Activated T-cell treated with anti-CD3 and anti-CD28 coated beads, Interleukin-2, amount 50 U/mL, for 24 hours (primary cell): ENCODE measurements around the gene KXD1.

Source experiments
- DNase-seq: peaks from one replicate; pipeline ENCODE4 v3.0.0-alpha.2; 2020
- H3K27ac Mint-ChIP-seq: 2 replicates; pipeline ENCODE4 v1.8.0; 2020; ENCODE audit warnings: mild to moderate bottlenecking, mixed read lengths
- H3K27me3 Mint-ChIP-seq: 2 replicates; pipeline ENCODE4 v1.8.0; 2020; ENCODE audit warnings: mixed read lengths
- H3K36me3 Mint-ChIP-seq: 2 replicates; pipeline ENCODE4 v1.8.0; 2020; ENCODE audit warnings: low read depth, mixed read lengths
- H3K4me1 Mint-ChIP-seq: 2 replicates; pipeline ENCODE4 v1.8.0; 2020; ENCODE audit warnings: low read depth, mixed read lengths
- H3K4me3 Mint-ChIP-seq: 2 replicates; pipeline ENCODE4 v1.8.0; 2020; ENCODE audit warnings: mild to moderate bottlenecking, moderate library complexity, mixed read lengths
- H3K9me3 Mint-ChIP-seq: 2 replicates; pipeline ENCODE4 v1.8.0; 2020; ENCODE audit warnings: mixed read lengths

Gene KXD1

DNA sequence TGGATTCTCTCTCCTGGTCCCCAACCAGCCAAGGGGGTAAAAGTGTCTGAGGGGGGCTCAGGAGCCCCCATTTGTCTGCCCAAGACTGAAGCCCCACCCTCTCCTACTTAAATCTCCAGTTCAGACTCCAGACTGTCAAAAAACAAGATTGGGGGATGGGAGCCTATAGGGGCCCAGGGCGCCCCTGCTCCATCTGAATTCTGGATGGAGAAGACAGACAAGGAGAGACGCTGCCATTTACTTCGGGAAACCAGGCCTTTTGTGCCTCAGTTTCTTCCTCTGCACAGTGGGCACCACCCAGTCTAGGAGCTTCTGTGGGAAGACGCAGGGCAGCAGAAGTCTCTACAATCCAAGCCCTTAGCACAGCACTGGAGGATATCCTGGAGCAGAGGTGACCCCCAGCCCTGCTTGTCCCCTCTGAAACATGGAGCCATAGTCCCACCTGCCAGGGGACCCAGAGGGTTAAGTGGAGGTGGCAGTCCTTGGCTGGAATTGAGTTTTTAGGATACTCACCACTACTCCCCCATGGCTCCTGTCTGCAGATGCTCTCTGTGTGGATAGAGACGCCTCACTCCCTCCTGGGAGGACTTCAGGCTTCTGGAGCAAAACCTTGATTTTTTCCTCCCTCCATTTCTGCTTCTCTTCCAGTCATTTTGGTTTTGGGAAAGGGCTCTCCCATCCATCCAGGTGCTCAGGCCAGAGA is 50.6 kb downstream of the KXD1 start:
- Mint-ChIP-seq H3K36me3 (no peaks in the 10 kb centered on the region), H3K4me3 (no peak overlapping the region), H3K4me1 (peaks cover 23% of the 10 kb centered on the region), H3K9me3 (no peaks in the 10 kb centered on the region), H3K27me3 (peaks cover 76% of the 10 kb centered on the region), H3K27ac (no peak overlapping the region)
- DNase-seq: no peak

DNA sequence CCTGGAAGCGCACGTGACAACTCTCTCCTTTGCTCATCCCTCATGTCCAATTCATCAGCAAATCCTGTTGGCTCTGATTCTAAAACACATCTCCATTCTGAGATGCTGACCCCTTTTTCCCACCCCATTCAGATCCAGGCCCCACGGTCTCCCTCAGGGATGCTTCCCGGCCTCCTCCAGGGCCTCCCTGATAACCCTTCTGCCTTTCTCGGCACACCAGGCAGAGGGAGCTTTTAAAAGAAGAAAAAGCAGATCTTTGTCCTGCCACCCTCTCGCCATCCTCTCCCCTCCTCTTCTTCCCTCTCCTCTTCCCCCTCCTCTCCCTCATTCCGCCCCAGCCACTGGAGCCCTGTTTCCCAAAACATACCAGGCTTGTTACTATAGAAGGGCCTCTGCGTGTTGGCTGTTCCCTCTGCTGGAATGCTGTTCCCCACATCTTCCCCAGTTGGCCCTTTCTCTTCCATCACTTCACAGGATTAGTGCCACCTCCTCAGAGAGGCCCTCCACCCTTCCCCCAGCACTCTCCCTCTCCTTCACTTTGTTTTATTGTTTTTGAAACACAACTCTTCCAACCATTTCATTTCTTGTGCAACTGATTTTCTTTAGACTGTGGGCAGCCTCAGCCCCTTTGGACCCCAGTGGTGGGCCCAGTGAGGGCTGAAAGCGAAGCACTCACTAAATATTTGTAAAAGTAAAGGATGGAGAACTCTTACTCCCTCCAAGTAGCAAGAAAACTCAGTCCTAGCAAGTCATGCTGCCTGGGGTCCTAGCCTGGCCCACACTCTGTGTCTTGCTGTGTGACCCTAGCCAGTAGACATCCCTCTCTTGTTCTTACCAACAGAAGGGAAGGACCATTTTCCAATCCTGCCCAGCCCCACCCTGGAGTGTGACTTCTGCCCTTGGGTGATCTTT is 51.4 kb downstream of the KXD1 start:
- H3K4me3 Mint-ChIP-seq: no peak overlapping the region
- peaks cover 80% of the 10 kb centered on the region for H3K27me3 Mint-ChIP-seq
- peaks cover 24% of the 10 kb centered on the region for H3K4me1 Mint-ChIP-seq
- no peak for DNase-seq
- no peaks in the 10 kb centered on the region for H3K36me3 Mint-ChIP-seq
- H3K9me3 Mint-ChIP-seq: no peaks in the 10 kb centered on the region
- no peak overlapping the region for H3K27ac Mint-ChIP-seq

DNA sequence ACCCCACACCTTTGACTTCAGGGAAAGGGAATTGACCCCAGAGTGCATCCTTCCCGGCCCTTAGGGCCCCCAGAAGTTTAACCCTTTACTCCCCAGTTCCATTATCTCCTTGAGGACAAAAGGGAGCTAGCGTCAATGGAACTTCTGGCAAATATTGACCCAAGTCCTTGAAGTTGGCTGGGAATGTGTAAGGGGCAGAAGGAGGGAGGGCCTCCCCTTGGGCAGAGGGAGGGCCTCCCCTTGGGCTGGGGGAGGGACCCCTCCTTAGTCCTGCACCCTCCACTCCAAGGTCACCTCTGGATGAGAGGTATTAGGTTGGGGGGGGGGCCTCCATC is 52.0 kb downstream of the KXD1 start:
- no peak overlapping the region for H3K4me3 Mint-ChIP-seq
- H3K4me1 Mint-ChIP-seq: peaks cover 24% of the 10 kb centered on the region
- H3K36me3 Mint-ChIP-seq: no peaks in the 10 kb centered on the region
- no peak for DNase-seq
- H3K9me3 Mint-ChIP-seq: no peaks in the 10 kb centered on the region
- peaks cover 80% of the 10 kb centered on the region for H3K27me3 Mint-ChIP-seq
- no peak overlapping the region for H3K27ac Mint-ChIP-seq

DNA sequence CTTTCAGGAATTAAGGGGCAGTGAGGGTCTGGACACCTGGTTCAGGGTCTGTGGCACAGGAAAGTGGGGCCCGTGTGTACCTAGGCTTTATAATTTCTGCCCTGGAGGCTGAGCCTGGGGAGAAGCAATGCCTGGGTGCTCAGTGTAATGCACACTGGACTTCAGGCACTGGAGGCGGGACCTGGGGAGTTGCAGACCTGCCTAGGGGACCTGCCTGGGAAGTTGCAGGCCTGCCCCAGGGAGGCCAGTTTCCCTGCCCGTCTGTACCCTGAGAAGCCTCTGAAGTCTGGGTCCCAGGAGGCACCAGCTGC is 52.5 kb downstream of the KXD1 start:
- Mint-ChIP-seq H3K27me3 (peaks cover 79% of the 10 kb centered on the region), H3K4me3 (no peak overlapping the region), H3K27ac (no peak overlapping the region), H3K36me3 (no peaks in the 10 kb centered on the region), H3K9me3 (no peaks in the 10 kb centered on the region), H3K4me1 (peaks cover 24% of the 10 kb centered on the region)
- DNase-seq: no peak

DNA sequence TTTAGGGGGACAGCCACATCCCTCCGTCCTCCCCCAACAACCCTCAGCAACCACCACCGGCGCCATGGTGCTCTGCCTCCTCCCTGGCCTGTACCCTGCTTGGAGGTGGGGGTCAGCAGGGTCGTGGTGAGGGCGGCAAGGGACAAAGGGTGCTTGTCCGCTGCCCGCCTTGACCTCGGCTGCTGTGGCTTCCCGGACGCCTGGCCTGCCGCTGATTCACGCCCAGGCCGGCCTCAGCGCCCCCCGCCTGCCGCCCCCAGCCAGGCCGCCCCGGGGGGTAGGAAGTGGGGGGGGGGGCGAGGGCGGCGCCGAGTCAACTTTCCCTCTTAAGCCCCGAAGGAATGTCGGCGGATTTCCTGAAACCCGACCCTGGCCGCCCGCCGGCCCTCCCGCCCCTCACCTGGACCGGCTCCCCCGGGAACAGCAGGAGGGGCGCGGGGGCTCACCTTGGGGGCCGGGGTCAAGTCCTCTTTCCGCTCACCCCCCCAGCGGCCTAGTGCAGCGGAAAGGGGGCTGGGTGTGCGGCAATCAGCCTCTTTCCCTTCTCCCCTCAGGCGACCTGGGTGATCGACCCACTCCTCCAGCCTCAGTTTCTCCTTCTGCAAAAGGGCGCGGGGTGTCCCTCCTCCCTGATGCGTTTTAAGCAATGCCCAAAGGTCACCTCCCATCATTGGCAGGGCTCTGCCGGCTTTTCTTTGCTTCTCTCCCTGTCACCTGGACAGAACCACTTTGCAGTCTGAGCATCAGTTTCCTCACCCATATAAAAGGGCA is 53.1 kb downstream of the KXD1 start:
- no peak overlapping the region for H3K4me3 Mint-ChIP-seq

DNA sequence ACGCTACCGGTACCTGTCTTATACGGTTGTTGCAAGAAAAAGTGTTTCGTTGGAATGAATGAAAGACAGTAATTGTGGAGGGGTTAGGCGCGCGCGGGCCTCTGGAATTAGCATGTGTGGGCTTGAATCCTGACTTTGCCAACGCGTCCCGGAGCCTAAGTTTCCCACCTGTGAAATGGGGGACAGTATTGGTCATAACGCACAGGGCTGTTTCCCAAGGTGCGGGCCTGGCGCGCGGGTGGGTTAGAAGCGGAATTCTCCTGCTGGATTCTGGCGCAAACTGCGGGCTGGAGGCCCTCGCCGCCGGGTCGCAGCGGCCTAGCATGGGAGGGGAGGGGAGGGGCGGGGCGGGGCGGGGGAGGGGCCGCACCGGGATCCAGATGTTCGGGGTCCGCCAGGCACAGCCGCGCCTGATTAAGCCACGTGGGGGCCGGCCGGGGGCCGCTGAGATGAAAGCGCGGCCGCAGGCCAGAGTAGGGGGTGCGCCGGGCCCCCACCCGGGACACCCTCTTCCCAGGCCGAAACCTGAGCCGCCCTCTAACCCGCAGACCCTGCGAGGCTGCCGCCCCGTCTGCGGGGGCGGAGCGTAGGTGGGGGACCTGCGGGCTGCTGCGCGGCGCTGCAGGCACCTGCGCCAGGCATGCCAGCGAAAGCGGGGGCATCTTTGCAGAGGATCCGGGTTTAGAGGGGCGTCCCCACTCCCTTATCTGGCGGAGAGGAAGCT is 53.8 kb downstream of the KXD1 start:
- Mint-ChIP-seq H3K36me3 (no peaks in the 10 kb centered on the region), H3K27me3 (peaks cover 86% of the 10 kb centered on the region), H3K9me3 (no peaks in the 10 kb centered on the region), H3K4me1 (peaks cover 22% of the 10 kb centered on the region), H3K27ac (no peak overlapping the region), H3K4me3 (peak overlapping the region; percentile 62)
- DNase-seq: no peak

More for the DNA sequence above, 53.1 kb downstream of the KXD1 start:
- H3K27ac Mint-ChIP-seq: no peak overlapping the region
- DNase-seq: no peak
- peaks cover 79% of the 10 kb centered on the region for H3K27me3 Mint-ChIP-seq
- peaks cover 22% of the 10 kb centered on the region for H3K4me1 Mint-ChIP-seq
- H3K9me3 Mint-ChIP-seq: no peaks in the 10 kb centered on the region
- no peaks in the 10 kb centered on the region for H3K36me3 Mint-ChIP-seq

DNA sequence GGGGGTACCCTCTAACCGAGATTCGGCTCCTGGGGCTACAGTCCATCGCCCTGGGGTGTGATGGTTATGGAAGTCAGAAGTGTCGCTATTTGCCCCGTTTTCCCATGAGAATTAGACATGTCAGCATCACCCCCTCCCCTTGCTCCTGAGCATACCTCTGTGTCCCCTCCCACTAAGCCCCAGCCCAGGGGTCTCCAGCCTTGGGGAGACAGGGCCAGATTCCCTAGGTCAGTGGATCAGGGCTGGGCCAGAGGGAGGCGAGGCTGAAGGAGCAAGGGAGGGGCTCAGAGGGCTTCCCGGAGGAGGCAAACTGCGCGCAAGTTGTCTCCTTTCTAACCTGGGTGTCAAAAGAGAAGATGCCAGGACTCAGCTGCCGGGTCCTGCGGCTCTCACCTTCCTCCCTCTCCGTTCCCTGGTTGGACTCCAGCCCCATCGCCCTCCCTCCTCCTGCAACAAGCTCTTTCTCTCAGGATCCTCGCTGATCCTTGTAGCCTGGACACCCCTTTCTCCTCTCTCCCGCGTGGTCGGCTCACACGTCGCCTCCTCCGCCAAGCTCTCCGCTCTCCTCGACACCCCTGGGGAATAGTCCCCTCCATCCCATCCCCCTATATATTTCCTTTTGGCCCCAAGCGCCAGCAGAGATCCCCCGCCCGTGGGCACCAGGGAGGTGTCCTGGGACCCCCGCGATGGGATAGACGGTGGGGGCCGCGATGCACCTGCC is 54.5 kb downstream of the KXD1 start:
- H3K27ac Mint-ChIP-seq: no peak overlapping the region
- H3K9me3 Mint-ChIP-seq: no peaks in the 10 kb centered on the region
- peaks cover 87% of the 10 kb centered on the region for H3K27me3 Mint-ChIP-seq
- H3K4me3 Mint-ChIP-seq: peak overlapping the region; percentile 62
- H3K36me3 Mint-ChIP-seq: no peaks in the 10 kb centered on the region
- peaks cover 22% of the 10 kb centered on the region for H3K4me1 Mint-ChIP-seq
- no peak for DNase-seq

DNA sequence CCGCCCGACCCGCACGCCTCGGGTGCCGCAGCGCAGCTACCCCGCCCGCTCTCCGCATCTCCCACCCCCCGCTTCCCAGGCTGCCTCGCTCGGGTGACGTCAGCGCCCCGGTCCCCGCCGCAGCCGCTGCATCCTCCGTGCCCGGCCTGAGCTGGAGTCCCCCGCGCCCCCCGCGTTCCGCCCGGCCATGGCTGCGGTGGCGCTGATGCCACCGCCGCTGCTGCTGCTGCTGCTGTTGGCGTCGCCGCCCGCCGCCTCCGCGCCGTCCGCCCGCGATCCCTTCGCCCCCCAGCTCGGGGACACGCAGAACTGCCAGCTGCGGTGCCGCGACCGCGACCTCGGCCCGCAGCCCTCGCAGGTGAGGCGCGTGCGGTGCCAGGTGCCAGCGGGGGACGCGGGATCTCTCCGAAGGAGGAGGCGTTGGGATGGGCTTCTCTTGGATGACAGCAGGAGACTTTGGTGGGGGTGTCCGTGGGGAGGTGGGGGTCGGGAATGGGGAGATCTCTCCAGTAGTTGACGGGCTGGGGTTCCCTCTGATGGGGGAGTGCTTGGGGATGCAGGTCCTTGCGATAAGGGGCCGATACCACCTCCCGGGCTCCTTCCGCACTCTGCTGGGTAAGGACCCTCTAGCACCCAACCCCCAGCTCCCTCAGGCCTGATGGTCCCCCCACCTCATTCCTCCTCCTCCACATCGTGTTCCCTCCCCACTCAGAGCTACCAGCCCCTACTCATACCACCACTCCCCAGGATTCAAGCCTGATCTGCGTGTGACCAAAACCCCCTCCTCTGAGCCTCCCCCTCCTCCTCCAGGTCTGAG is 55.3 kb downstream of the KXD1 start, which contains the start of gene TMEM59L:
TSS of gene TMEM59L (plus strand) at position 99 of the 817 bp plus-strand sequence. CDS start at position 188, 89 bp downstream.
- Mint-ChIP-seq H3K4me3 (peak within 1 kb of the TSS; percentile 62), H3K4me1 (peaks cover 17% of the 10 kb centered on the region), H3K36me3 (no peaks in the 10 kb centered on the region), H3K27me3 (peaks cover 87% of the 10 kb centered on the region), H3K9me3 (no peaks in the 10 kb centered on the region), H3K27ac (no peak within 1 kb of the TSS)
- peak; percentile 64 for DNase-seq

DNA sequence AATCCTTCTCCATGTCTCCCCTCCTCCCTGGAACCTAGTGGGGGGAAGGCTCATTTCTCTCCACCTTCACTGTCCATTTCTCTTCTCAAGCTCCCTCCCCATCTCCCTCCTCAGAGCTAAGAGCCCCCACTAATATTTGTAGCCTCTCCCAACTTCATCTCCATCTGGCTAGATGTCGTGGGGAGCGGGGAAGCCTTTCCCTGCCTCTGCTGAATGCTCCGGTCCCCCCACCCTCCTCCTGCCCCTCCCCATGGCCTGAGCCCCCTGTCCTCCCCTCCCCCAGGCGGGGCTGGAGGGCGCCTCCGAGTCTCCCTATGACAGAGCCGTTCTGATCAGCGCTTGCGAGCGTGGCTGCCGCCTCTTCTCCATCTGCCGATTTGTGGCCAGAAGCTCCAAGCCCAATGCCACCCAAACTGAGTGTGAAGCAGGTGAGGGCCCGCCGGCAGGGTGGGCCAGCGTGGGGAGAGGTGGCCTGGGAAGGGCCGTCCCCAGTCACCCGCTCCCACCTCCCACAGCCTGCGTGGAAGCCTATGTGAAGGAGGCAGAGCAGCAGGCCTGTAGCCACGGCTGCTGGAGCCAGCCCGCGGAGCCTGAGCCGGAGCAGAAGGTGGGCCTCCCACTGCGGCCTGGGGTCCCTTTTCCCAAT is 56.0 kb downstream of the KXD1 start:
- DNase-seq: no peak
- peak overlapping the region; percentile 38 for H3K4me3 Mint-ChIP-seq
- H3K9me3 Mint-ChIP-seq: no peaks in the 10 kb centered on the region
- H3K36me3 Mint-ChIP-seq: no peaks in the 10 kb centered on the region
- H3K4me1 Mint-ChIP-seq: peaks cover 16% of the 10 kb centered on the region
- H3K27ac Mint-ChIP-seq: no peak overlapping the region
- H3K27me3 Mint-ChIP-seq: peaks cover 80% of the 10 kb centered on the region

DNA sequence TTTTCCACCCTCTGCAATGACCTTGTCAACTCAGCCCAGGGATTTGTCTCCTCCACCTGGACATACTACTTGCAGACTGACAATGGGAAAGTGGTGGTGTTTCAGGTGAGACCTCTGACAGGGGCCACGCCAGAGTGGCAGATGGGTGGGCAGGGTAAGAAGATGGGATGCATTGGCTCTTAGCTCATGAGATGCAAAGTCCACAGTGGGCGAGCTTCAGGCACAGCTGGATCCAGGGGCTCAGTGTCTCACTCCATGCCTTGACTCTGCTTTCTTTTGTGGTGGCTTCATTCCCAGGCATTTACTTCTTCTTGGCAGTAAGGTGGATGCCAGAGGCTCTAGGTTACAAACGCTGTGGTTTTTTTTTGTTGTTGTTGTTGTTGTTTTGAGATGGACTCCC is 58.4 kb downstream of the KXD1 start:
- Mint-ChIP-seq H3K27ac (no peak overlapping the region), H3K27me3 (peaks cover 59% of the 10 kb centered on the region), H3K36me3 (no peaks in the 10 kb centered on the region), H3K9me3 (no peaks in the 10 kb centered on the region), H3K4me1 (peaks cover 15% of the 10 kb centered on the region), H3K4me3 (no peak overlapping the region)
- no peak for DNase-seq

DNA sequence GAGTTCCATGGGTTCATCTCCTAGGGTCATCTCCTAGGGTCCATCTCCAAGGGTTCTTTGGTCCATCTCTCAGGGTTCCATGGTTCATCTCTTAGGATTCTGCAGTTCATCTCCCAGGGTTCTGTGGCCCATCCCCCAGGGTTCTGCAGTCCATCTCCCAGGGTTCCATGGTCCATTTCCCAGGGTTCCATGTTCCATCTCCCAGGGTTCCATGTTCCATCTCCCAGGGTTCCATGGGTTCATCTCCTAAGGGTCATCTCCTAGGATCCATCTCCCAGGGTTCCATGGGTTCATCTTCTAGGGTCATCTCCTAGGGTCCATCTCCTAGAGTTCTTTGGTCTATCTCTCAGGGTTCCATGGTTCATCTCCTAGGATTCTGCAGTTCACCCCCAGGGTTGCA is 59.9 kb downstream of the KXD1 start:
- Mint-ChIP-seq H3K27ac (no peak overlapping the region), H3K27me3 (peaks cover 47% of the 10 kb centered on the region)

DNA sequence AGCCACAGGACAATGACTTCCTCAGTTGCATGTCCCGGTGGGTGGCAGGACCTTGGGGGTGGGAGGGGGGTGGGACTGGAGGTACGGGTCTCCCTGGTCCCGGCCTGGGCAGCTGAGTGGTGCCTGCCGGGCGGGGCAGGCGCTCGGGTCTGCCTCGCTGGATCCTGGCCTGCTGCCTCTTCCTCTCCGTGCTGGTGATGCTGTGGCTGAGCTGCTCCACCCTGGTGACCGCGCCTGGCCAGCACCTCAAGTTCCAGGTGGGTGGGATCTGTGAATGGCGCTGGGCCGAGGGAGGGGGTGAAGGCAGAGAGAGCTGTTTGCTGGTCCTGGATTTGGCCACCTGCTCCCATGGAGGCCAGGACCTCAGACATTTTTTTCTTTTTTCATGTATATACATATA is 60.6 kb downstream of the KXD1 start:
- Mint-ChIP-seq H3K9me3 (no peaks in the 10 kb centered on the region), H3K27me3 (peaks cover 44% of the 10 kb centered on the region), H3K36me3 (no peaks in the 10 kb centered on the region), H3K27ac (no peak overlapping the region), H3K4me3 (no peak overlapping the region), H3K4me1 (peaks cover 3% of the 10 kb centered on the region)
- no peak for DNase-seq

More for the DNA sequence above, 59.9 kb downstream of the KXD1 start:
- no peaks in the 10 kb centered on the region for H3K9me3 Mint-ChIP-seq
- DNase-seq: no peak
- H3K4me1 Mint-ChIP-seq: peaks cover 4% of the 10 kb centered on the region
- no peaks in the 10 kb centered on the region for H3K36me3 Mint-ChIP-seq
- H3K4me3 Mint-ChIP-seq: no peak overlapping the region
